ENCODE results near the gene ADISSP. TPM values are rescaled to one million over a fixed set of nuclear protein-coding genes. Genes with fewer than 3 reads are reported as not detected.

ADISSP gene
- total and polyA plus RNA-seq, 8 donors, result 5.0 to 16.0 (median 11.3) TPM

GRCh38 chr20:3804781-3805180 lies 37.2 kb upstream of the ADISSP start:
- H3K4me1 ChIP-seq, result peaks cover 23 to 33% (median 32%) of the 10 kb centered on the region in 3 donors
- intact Hi-C loops (cut with DNase I), result no loop called here
- WGBS, 2 donors, result 94 to 95% methylated on average over 11 of the region's 11 CpGs
- DNase-seq (no peak), ATAC-seq (no peak), FAIRE-seq (no peak)
- H3K27ac ChIP-seq, result no peak overlapping the region
- no peak for TF ChIP-seq CTCF (IDR thresholded peaks at IDR 0.05)
- H3K9me3 ChIP-seq, result no peaks in the 10 kb centered on the region
- H3K36me3 ChIP-seq, result no peaks in the 10 kb centered on the region
- no peak overlapping the region for H3K4me3 ChIP-seq
- no peaks in the 10 kb centered on the region for H3K27me3 ChIP-seq

GRCh38 chr20:3804254-3804751 lies 36.8 kb upstream of the ADISSP start:
- FAIRE-seq, result no peak
- no peak for TF ChIP-seq CTCF (IDR thresholded peaks at IDR 0.05)
- H3K9me3 ChIP-seq, result no peaks in the 10 kb centered on the region
- H3K27ac ChIP-seq, result no peak overlapping the region
- intact Hi-C loops (cut with DNase I), result no loop called here
- H3K27me3 ChIP-seq, result no peaks in the 10 kb centered on the region
- no peaks in the 10 kb centered on the region for H3K36me3 ChIP-seq
- DNase-seq, result no peak
- WGBS, 2 donors, result 88 to 89% methylated on average over 11 of the region's 11 CpGs
- no peak for ATAC-seq
- no peak overlapping the region for H3K4me3 ChIP-seq
- H3K4me1 ChIP-seq, result peaks cover 23 to 32% (median 30%) of the 10 kb centered on the region in 3 donors

- Histone ChIP-seq H3K4me3 (no peak overlapping the region), H3K27me3 (no peaks in the 10 kb centered on the region), H3K36me3 (no peaks in the 10 kb centered on the region), H3K4me1 (peaks cover 23 to 32% (median 30%) of the 10 kb centered on the region in 3 donors), H3K27ac (no peak overlapping the region), H3K9me3 (no peaks in the 10 kb centered on the region)
- FAIRE-seq (no peak), DNase-seq (no peak), ATAC-seq (no peak)
- TF ChIP-seq CTCF (IDR thresholded peaks at IDR 0.05), result no peak
- intact Hi-C loops (cut with DNase I), result no loop called here
- WGBS, 2 donors, result 88 to 94% methylated on average over 6 of the region's 6 CpGs
Measured at GRCh38 chr20:3803854-3804253, 36.3 kb upstream of the ADISSP start.

GRCh38 chr20:3803289-3803688 lies 35.7 kb upstream of the ADISSP start:
- no peak for TF ChIP-seq CTCF (IDR thresholded peaks at IDR 0.05)
- intact Hi-C loops (cut with DNase I), result no loop called here
- ATAC-seq (no peak), DNase-seq (no peak), FAIRE-seq (no peak)
- H3K4me1 ChIP-seq, result peaks cover 21 to 27% (median 26%) of the 10 kb centered on the region in 3 donors
- H3K27ac ChIP-seq, result no peak overlapping the region
- H3K36me3 ChIP-seq, result no peaks in the 10 kb centered on the region
- no peaks in the 10 kb centered on the region for H3K9me3 ChIP-seq
- H3K4me3 ChIP-seq, result no peak overlapping the region
- no peaks in the 10 kb centered on the region for H3K27me3 ChIP-seq
- WGBS, 2 donors, result 90 to 97% methylated on average over 14 of the region's 14 CpGs

GRCh38 chr20:3802524-3803239 lies 35.1 kb upstream of the ADISSP start:
- 74 to 78% methylated on average over 11 of the region's 11 CpGs for WGBS, 2 donors
- Histone ChIP-seq H3K36me3 (no peaks in the 10 kb centered on the region), H3K27me3 (no peaks in the 10 kb centered on the region), H3K4me1 (peaks cover 15 to 21% (median 20%) of the 10 kb centered on the region in 3 donors), H3K4me3 (no peak overlapping the region), H3K27ac (no peak overlapping the region), H3K9me3 (no peaks in the 10 kb centered on the region)
- DNase-seq, result no peak
- intact Hi-C loops (cut with DNase I), result no loop called here
- ATAC-seq, result no peak
- no peak for FAIRE-seq
- TF ChIP-seq CTCF (IDR thresholded peaks at IDR 0.05), result no peak
